K562 (cell line): ENCODE measurements around the gene CCDC106. TPM values are rescaled to one million over a fixed set of nuclear protein-coding genes. Genes with fewer than 3 reads are reported as not detected.
A peak's percentile ranks its signal among the peaks of the same experiment; 100 is the strongest.

Source experiments
- BCOR ChIP-seq: fragments of 450-650 bp; IDR thresholded peaks from 2 replicates; pipeline ENCODE4 v1.6.1; 2016
- DACH1 ChIP-seq: fragments of 450-650 bp; IDR thresholded peaks from 2 replicates; pipeline ENCODE4 v1.6.1; 2018; ENCODE audit not compliant: partially characterized antibody
- DDX20 ChIP-seq: fragments of 450-650 bp; IDR thresholded peaks from 2 replicates; pipeline ENCODE4 v1.6.1; 2016; ENCODE audit warnings: missing genetic modification characterization, low read depth, mild to moderate bottlenecking, missing compliant biosample characterization, moderate library complexity
- ETS2 ChIP-seq: IDR thresholded peaks from 2 replicates; pipeline ENCODE4 v1.6.1; 2016; ENCODE audit warnings: borderline replicate concordance, missing genetic modification characterization, mild to moderate bottlenecking, moderate library complexity, missing compliant biosample characterization; ENCODE audit not compliant: poor library complexity, severe bottlenecking
- GTF2E2 ChIP-seq: fragments of 200-800 bp; sonication (Bioruptor generic); IDR thresholded peaks from 2 replicates; pipeline ENCODE4 v1.6.1; 2016; ENCODE audit warnings: missing genetic modification characterization, missing compliant biosample characterization
- GTF3C2 ChIP-seq: IDR thresholded peaks from 3 replicates; pipeline ENCODE4 v1.6.1; 2011; ENCODE audit warnings: borderline replicate concordance, mild to moderate bottlenecking, moderate library complexity; ENCODE audit not compliant: insufficient read length; ENCODE audit errors: extremely low read depth
- HLTF ChIP-seq: fragments of 450-650 bp; IDR thresholded peaks from 2 replicates; pipeline ENCODE4 v1.6.1; 2016
- HNRNPL ChIP-seq: fragments of 200-400 bp; formaldehyde crosslinking; IDR thresholded peaks from 2 replicates; pipeline ENCODE4 v1.6.1; 2017; ENCODE audit warnings: low read depth, mild to moderate bottlenecking, low read length
- JUN ChIP-seq, 2 experiments: sonication (generic) in 1 of 2; formaldehyde crosslinking in 1 of 2; IDR thresholded peaks; 2 replicates each; pipeline versions ENCODE4 v1.6.1 to v1.8.0; 2012 to 2022; ENCODE audit warnings: borderline replicate concordance in 2 of 2, mild to moderate bottlenecking in 2 of 2, improper control_type of control experiment in 1 of 2, low read depth in 1 of 2, low read length in 1 of 2, missing genetic modification reagents in 1 of 2
- JUND ChIP-seq, 2 experiments: IDR thresholded peaks; 2 replicates in 1 of 2; 3 replicates in 1 of 2; pipeline ENCODE4 v1.6.1; 2011; ENCODE audit warnings: borderline replicate concordance in 2 of 2, low read depth in 2 of 2, low read length in 2 of 2, improper control_type of control experiment in 1 of 2, missing biosample characterization in 1 of 2, missing genetic modification characterization in 1 of 2, missing genetic modification reagents in 1 of 2
- MBD1 ChIP-seq: fragments of 250-450 bp; sonication (Bioruptor Pico); IDR thresholded peaks from 2 replicates; pipeline ENCODE4 v1.8.0; 2022; ENCODE audit warnings: inconsistent platforms
- NFE2L1 ChIP-seq: fragments of 450-650 bp; IDR thresholded peaks from 2 replicates; pipeline ENCODE4 v1.6.1; 2016; ENCODE audit warnings: missing genetic modification characterization, low read depth, mild to moderate bottlenecking, missing compliant biosample characterization, moderate library complexity, borderline replicate concordance
- POLR2G ChIP-seq: fragments of 200-400 bp; formaldehyde crosslinking; IDR thresholded peaks from 2 replicates; pipeline ENCODE4 v1.6.1; 2017; ENCODE audit warnings: low read depth, mild to moderate bottlenecking, antibody characterized with exemption, low read length, moderate library complexity
- SNAPC5 ChIP-seq: fragments of 250-450 bp; sonication (Bioruptor Pico); IDR thresholded peaks from 2 replicates; pipeline ENCODE4 v1.8.0; 2021; ENCODE audit warnings: moderate library complexity, mild to moderate bottlenecking, inconsistent platforms
- TAF7 ChIP-seq: fragments of 450-650 bp; IDR thresholded peaks from 2 replicates; pipeline ENCODE4 v1.6.1; 2016; ENCODE audit warnings: missing genetic modification characterization, missing compliant biosample characterization
- USF1 ChIP-seq: sonication (generic); formaldehyde crosslinking; IDR thresholded peaks from 2 replicates; pipeline ENCODE4 v1.9.0; 2022; ENCODE audit warnings: mild to moderate bottlenecking, missing genetic modification reagents
- ZKSCAN1 ChIP-seq: fragments of 150-350 bp; IDR thresholded peaks from 2 replicates; pipeline ENCODE4 v1.6.1; 2016; ENCODE audit warnings: low read depth, low read length
- ZNF124 ChIP-seq: sonication (generic); formaldehyde crosslinking; IDR thresholded peaks from 2 replicates; pipeline ENCODE4 v1.8.1; 2022; ENCODE audit warnings: missing genetic modification reagents
- ZNF134 ChIP-seq: fragments of 250-450 bp; sonication (Bioruptor Pico); conservative IDR thresholded peaks from 2 replicates; pipeline ENCODE4 v1.4.0; 2020
- polyA plus RNA-seq, 8 experiments: library from polyadenylated mRNA; depleted of rRNA in 4 of 8; stranded (reverse) in 5 of 8; unstranded in 3 of 8; fragments of >200 nt; fragmentation: Nextera tagmentation in 2 of 8; fragmentation: Illumina TruSeq in 1 of 8; extraction: Ambion mirVana in 2 of 8; extraction: Trizol in 1 of 8; gene quantifications; 2 replicates each; pipeline versions ENCODE4 v1.2.1 to v1.2.3, GENCODE V29; 2011 to 2014; ENCODE audit warnings: inconsistent platforms in 1 of 8, missing spikeins in 1 of 8
- total RNA-seq, 7 experiments: library from RNA; depleted of rRNA in 6 of 7; stranded (reverse); fragments of >200 nt in 6 of 7; fragmentation: Illumina TruSeq in 2 of 7; extraction: Trizol in 2 of 7; gene quantifications; 2 replicates each; pipeline versions ENCODE4 v1.2.1 to v1.2.3, GENCODE V29; 2011 to 2021; ENCODE audit warnings: low replicate concordance in 1 of 7
- TF ChIP-seq, protein P1 (sequence below): fragments of 450-650 bp; IDR thresholded peaks from 2 replicates; pipeline ENCODE4 v1.6.1; 2016

The CCDC106 gene
- total and polyA plus RNA-seq, 9 of the 15 experiments (the other 6 are each of a cell fraction or from before 2014, with no cell fraction given) = 0.10 to 27.5 (median 15.0) TPM; not detected in 1

GRCh38 chr19:55643003-55643886 is 4.8 kb upstream of the CCDC106 start, which contains the start of gene ZNF581 (continued):
- TF ChIP-seq JUND (IDR thresholded peaks at IDR 0.05; ENCODE audit: borderline replicate concordance, low read depth, low read length) = peak; percentile 60
- TF ChIP-seq JUND (tag; IDR thresholded peaks at IDR 0.05; ENCODE audit: borderline replicate concordance, low read depth, low read length) = no peak
- TF ChIP-seq BCOR = peak; percentile 78
- TF ChIP-seq HNRNPL = no peak
- TF ChIP-seq NFE2L1 (tag) = no peak
- no peak for TF ChIP-seq ETS2 (tag)
- TF ChIP-seq DDX20 (tag) = no peak
- TF ChIP-seq ZKSCAN1 = peak; percentile 54; the same call in 1 of the 2 replicates
- peak; percentile 87 for TF ChIP-seq POLR2G
- TF ChIP-seq GTF2E2 (tag) = no peak; the same call in 1 of the 2 replicates
- TF ChIP-seq ZNF134 (CRISPR knock-in tag) = no peak
- no peak for TF ChIP-seq MBD1 (CRISPR knock-in tag)
- TF ChIP-seq, protein P1, sequence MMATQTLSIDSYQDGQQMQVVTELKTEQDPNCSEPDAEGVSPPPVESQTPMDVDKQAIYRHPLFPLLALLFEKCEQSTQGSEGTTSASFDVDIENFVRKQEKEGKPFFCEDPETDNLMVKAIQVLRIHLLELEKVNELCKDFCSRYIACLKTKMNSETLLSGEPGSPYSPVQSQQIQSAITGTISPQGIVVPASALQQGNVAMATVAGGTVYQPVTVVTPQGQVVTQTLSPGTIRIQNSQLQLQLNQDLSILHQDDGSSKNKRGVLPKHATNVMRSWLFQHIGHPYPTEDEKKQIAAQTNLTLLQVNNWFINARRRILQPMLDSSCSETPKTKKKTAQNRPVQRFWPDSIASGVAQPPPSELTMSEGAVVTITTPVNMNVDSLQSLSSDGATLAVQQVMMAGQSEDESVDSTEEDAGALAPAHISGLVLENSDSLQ = no peak
- TF ChIP-seq TAF7 (tag) = no peak
- TF ChIP-seq USF1 = no peak
- no peak for TF ChIP-seq SNAPC5 (CRISPR knock-in tag)
- TF ChIP-seq ZNF124 (CRISPR knock-in tag) = no peak
- no peak for TF ChIP-seq GTF3C2
- TF ChIP-seq JUN (IDR thresholded peaks at IDR 0.05; ENCODE audit: borderline replicate concordance, low read depth, low read length) = no peak
- TF ChIP-seq JUN (CRISPR knock-in tag; IDR thresholded peaks at IDR 0.05; ENCODE audit: borderline replicate concordance) = no peak
- no peak for TF ChIP-seq HLTF
- no peak for TF ChIP-seq DACH1
